Chondrocyte (in vitro differentiated cells): ENCODE results near the gene TM7SF2. TPM values are rescaled to one million over a fixed set of nuclear protein-coding genes. Genes with fewer than 3 reads are reported as not detected.
"Not testable (repeated sequence)": the region's sequence is repeated elsewhere in the genome, so short reads cannot be mapped to it uniquely, and the experiment has no call there.

Source experiments
- DNase-seq: peaks from one replicate; pipeline ENCODE4 v3.0.0; 2021; ENCODE audit warnings: mixed read lengths, low spot score
- H3K27ac Mint-ChIP-seq: one replicate; pipeline ENCODE4 v1.8.0; 2021; ENCODE audit warnings: mild to moderate bottlenecking, moderate library complexity, mixed read lengths; ENCODE audit not compliant: unreplicated experiment
- H3K27me3 Mint-ChIP-seq: 2 replicates; pipeline ENCODE4 v1.8.0; 2021; ENCODE audit warnings: low read depth, mixed read lengths
- H3K36me3 Mint-ChIP-seq: 2 replicates; pipeline ENCODE4 v1.8.0; 2021; ENCODE audit warnings: low read depth, mixed read lengths
- H3K4me1 Mint-ChIP-seq: 2 replicates; pipeline ENCODE4 v1.8.0; 2021; ENCODE audit warnings: low read depth, mild to moderate bottlenecking, mixed read lengths
- H3K4me3 Mint-ChIP-seq: one replicate; pipeline ENCODE4 v1.8.0; 2021; ENCODE audit warnings: mild to moderate bottlenecking, moderate library complexity, mixed read lengths; ENCODE audit not compliant: unreplicated experiment
- H3K9me3 Mint-ChIP-seq: 2 replicates; pipeline ENCODE4 v1.8.0; 2021; ENCODE audit warnings: low read depth, mixed read lengths
- CTCF ChIP-seq: fragments of 200-600 bp; sonication (generic); IDR thresholded peaks from 2 replicates; pipeline ENCODE4 v1.5.0; 2021; ENCODE audit warnings: antibody characterized with exemption, mild to moderate bottlenecking, moderate library complexity
- total RNA-seq: library from RNA; stranded (reverse); gene quantifications from 3 replicates; pipeline ENCODE4 v1.2.1, GENCODE V29; 2021

TM7SF2 gene
- total RNA-seq, 1 donor from 2014 or later = 10.7 TPM

- Mint-ChIP-seq H3K27me3 (no peaks in the 10 kb centered on the region), H3K27ac (peak overlapping the region; percentile 36), H3K9me3 (no peaks in the 10 kb centered on the region), H3K36me3 (peaks cover 5% of the 10 kb centered on the region), H3K4me1 (peaks cover 40% of the 10 kb centered on the region), H3K4me3 (peak overlapping the region; percentile 12)
- no peak for DNase-seq
- TF ChIP-seq CTCF = no peak
These were observed 3.9 kb downstream of the TM7SF2 start for GRCh38 chr11:65115361-65116082.

GRCh38 chr11:65116370-65117205 is 4.9 kb downstream of the TM7SF2 start:
- H3K4me3 Mint-ChIP-seq = peak overlapping the region; percentile 84
- H3K9me3 Mint-ChIP-seq = no peaks in the 10 kb centered on the region
- peak overlapping the region; percentile 83 for H3K27ac Mint-ChIP-seq
- DNase-seq = peak; percentile 91
- no peak for TF ChIP-seq CTCF
- H3K4me1 Mint-ChIP-seq = peaks cover 45% of the 10 kb centered on the region
- peaks cover 8% of the 10 kb centered on the region for H3K36me3 Mint-ChIP-seq
- H3K27me3 Mint-ChIP-seq = no peaks in the 10 kb centered on the region

GRCh38 chr11:65117206-65118096 is 5.8 kb downstream of the TM7SF2 start, which contains the start of gene ZNHIT2:
TSS of gene ZNHIT2 (minus strand) at chr11:65117701. CDS start at chr11:65117653, 48 bp downstream.
- H3K9me3 Mint-ChIP-seq = no peaks in the 10 kb centered on the region
- peak; percentile 99 for DNase-seq
- peak within 1 kb of the TSS; percentile 89 for H3K27ac Mint-ChIP-seq
- peaks cover 46% of the 10 kb centered on the region for H3K4me1 Mint-ChIP-seq
- no peaks in the 10 kb centered on the region for H3K27me3 Mint-ChIP-seq
- peaks cover 10% of the 10 kb centered on the region for H3K36me3 Mint-ChIP-seq
- peak within 1 kb of the TSS; percentile 84 for H3K4me3 Mint-ChIP-seq
- TF ChIP-seq CTCF = peak; percentile 95

- DNase-seq = peak; percentile 48
- Mint-ChIP-seq H3K36me3 (peaks cover 10% of the 10 kb centered on the region), H3K9me3 (no peaks in the 10 kb centered on the region), H3K4me3 (no peak overlapping the region), H3K27ac (peak overlapping the region; percentile 83), H3K4me1 (peaks cover 48% of the 10 kb centered on the region), H3K27me3 (no peaks in the 10 kb centered on the region)
- peak; percentile 69 for TF ChIP-seq CTCF
These were observed 6.6 kb downstream of the TM7SF2 start for GRCh38 chr11:65118097-65118837.

- peak; percentile 52 for DNase-seq
- H3K27ac Mint-ChIP-seq = peak overlapping the region; percentile 76
- H3K4me1 Mint-ChIP-seq = peaks cover 42% of the 10 kb centered on the region
- peaks cover 10% of the 10 kb centered on the region for H3K36me3 Mint-ChIP-seq
- H3K9me3 Mint-ChIP-seq, H3K27me3 Mint-ChIP-seq, H3K4me3 Mint-ChIP-seq: not testable (repeated sequence)
These were observed 7.4 kb downstream of the TM7SF2 start for GRCh38 chr11:65118891-65119669.
